Measurements from ENCODE around the gene ITPRID1.

ITPRID1 gene

GRCh38 chr7:31705377-31705776, 191.5 kb downstream of the ITPRID1 start:
- DNase-seq, result no peak

- no peak for DNase-seq
Observed at GRCh38 chr7:31707089-31707488, 193.2 kb downstream of the ITPRID1 start.

Data from NCI-H2171 (cell line).